Mesenchymal stem cell (in vitro differentiated cells and primary cell): ENCODE measurements around the gene STOM.

ENCODE experiments used
- DNase-seq: peaks from one replicate; pipeline ENCODE4 v3.0.0-alpha.2; 2013
- H2AFZ ChIP-seq: one replicate; pipeline ENCODE4 v1.6.1; 2013; ENCODE audit warnings: low read depth, mild to moderate bottlenecking, control low read depth, inconsistent platforms, low read length, moderate library complexity
- H2AK5ac ChIP-seq: 2 replicates; pipeline ENCODE4 v1.6.1; 2013; ENCODE audit warnings: low read length, moderate library complexity, mild to moderate bottlenecking, inconsistent platforms; ENCODE audit not compliant: severe bottlenecking
- H2BK120ac ChIP-seq: one replicate; pipeline ENCODE4 v1.6.1; 2013; ENCODE audit warnings: low read depth, mild to moderate bottlenecking, inconsistent platforms, low read length, moderate library complexity
- H2BK12ac ChIP-seq, 2 experiments: one replicate each; pipeline ENCODE4 v1.6.1; 2013; ENCODE audit warnings: inconsistent platforms in 2 of 2, low read length in 2 of 2, mild to moderate bottlenecking in 2 of 2, moderate library complexity in 2 of 2, control low read depth in 1 of 2
- H2BK15ac ChIP-seq: one replicate; pipeline ENCODE4 v1.6.1; 2013; ENCODE audit warnings: mild to moderate bottlenecking, low read depth, inconsistent platforms; ENCODE audit not compliant: poor library complexity, severe bottlenecking
- H2BK5ac ChIP-seq: 2 replicates; pipeline ENCODE4 v1.6.1; 2013; ENCODE audit warnings: low read depth, mild to moderate bottlenecking, low read length, control low read depth, inconsistent platforms; ENCODE audit not compliant: poor library complexity, severe bottlenecking
- H3K14ac ChIP-seq, 2 experiments: one replicate each; pipeline ENCODE4 v1.6.1; 2013; ENCODE audit warnings: inconsistent platforms in 2 of 2, low read length in 2 of 2, control low read depth in 1 of 2, mild to moderate bottlenecking in 1 of 2, moderate library complexity in 1 of 2
- H3K18ac ChIP-seq, 2 experiments: one replicate each; pipeline ENCODE4 v1.6.1; 2013; ENCODE audit warnings: inconsistent platforms in 2 of 2, low read length in 2 of 2, control low read depth in 1 of 2, low read depth in 1 of 2, mild to moderate bottlenecking in 1 of 2
- H3K23ac ChIP-seq, 2 experiments: one replicate each; pipeline ENCODE4 v1.6.1; 2013; ENCODE audit warnings: inconsistent platforms in 2 of 2, low read length in 2 of 2, mild to moderate bottlenecking in 2 of 2, moderate library complexity in 2 of 2, control low read depth in 1 of 2
- H3K27ac ChIP-seq: 2 replicates; pipeline ENCODE4 v1.5.1; 2013; ENCODE audit warnings: mild to moderate bottlenecking, moderate library complexity, low read length, control low read depth, inconsistent platforms; ENCODE audit not compliant: poor library complexity, severe bottlenecking
- H3K27me3 ChIP-seq, 2 experiments: 2 replicates each; pipeline versions ENCODE4 v1.6.1 to v1.7.0; 2013; ENCODE audit warnings: low read length in 2 of 2, mild to moderate bottlenecking in 2 of 2, moderate library complexity in 2 of 2, control low read depth in 1 of 2, inconsistent platforms in 1 of 2; ENCODE audit not compliant: control insufficient read depth in 1 of 2, insufficient read depth in 1 of 2
- H3K36me3 ChIP-seq, 2 experiments: 2 replicates each; pipeline versions ENCODE4 v1.6.1 to v1.7.0; 2013; ENCODE audit warnings: low read length in 2 of 2, control low read depth in 1 of 2, inconsistent platforms in 1 of 2, low read depth in 1 of 2, mild to moderate bottlenecking in 1 of 2; ENCODE audit not compliant: insufficient read depth in 2 of 2, control insufficient read depth in 1 of 2
- H3K4ac ChIP-seq, 2 experiments: one replicate each; pipeline ENCODE4 v1.6.1; 2013; ENCODE audit warnings: inconsistent platforms in 2 of 2, low read length in 2 of 2, mild to moderate bottlenecking in 2 of 2, moderate library complexity in 2 of 2, control low read depth in 1 of 2, low read depth in 1 of 2
- H3K4me1 ChIP-seq: 2 replicates; pipeline ENCODE4 v1.6.1; 2013; ENCODE audit warnings: low read depth, low read length, control low read depth; ENCODE audit not compliant: control insufficient read depth, insufficient read depth
- H3K4me2 ChIP-seq: 2 replicates; pipeline ENCODE4 v1.6.1; 2013; ENCODE audit warnings: low read length, mild to moderate bottlenecking, inconsistent platforms; ENCODE audit not compliant: poor library complexity, severe bottlenecking
- H3K4me3 ChIP-seq, 2 experiments: 2 replicates each; pipeline versions ENCODE4 v1.5.1 to v1.7.0; 2013; ENCODE audit warnings: low read length in 2 of 2, mild to moderate bottlenecking in 2 of 2, control low read depth in 1 of 2, low read depth in 1 of 2; ENCODE audit not compliant: insufficient read depth in 1 of 2
- H3K79me1 ChIP-seq: replicated peaks from 2 replicates; pipeline ENCODE4 v1.6.1; 2013; ENCODE audit warnings: mild to moderate bottlenecking, control low read depth, low read length, inconsistent platforms; ENCODE audit not compliant: poor library complexity, severe bottlenecking
- H3K9ac ChIP-seq: 2 replicates; pipeline ENCODE4 v1.7.0; 2013; ENCODE audit warnings: mild to moderate bottlenecking, low read length, moderate library complexity
- H3K9me3 ChIP-seq: 2 replicates; pipeline ENCODE4 v1.7.0; 2013; ENCODE audit warnings: mild to moderate bottlenecking, low read length; ENCODE audit not compliant: control insufficient read depth
- H4K8ac ChIP-seq: one replicate; pipeline ENCODE4 v1.6.1; 2013; ENCODE audit warnings: inconsistent platforms, mild to moderate bottlenecking, low read length, moderate library complexity
- H4K91ac ChIP-seq: one replicate; pipeline ENCODE4 v1.6.1; 2013; ENCODE audit warnings: mild to moderate bottlenecking, low read length, inconsistent platforms
- WGBS: methylation state at CpG from one replicate; pipeline ENCODE4 v1.1.7; 2013; ENCODE audit warnings: mixed read lengths; 5-methylcytosine and 5-hydroxymethylcytosine counted together

STOM gene

DNA sequence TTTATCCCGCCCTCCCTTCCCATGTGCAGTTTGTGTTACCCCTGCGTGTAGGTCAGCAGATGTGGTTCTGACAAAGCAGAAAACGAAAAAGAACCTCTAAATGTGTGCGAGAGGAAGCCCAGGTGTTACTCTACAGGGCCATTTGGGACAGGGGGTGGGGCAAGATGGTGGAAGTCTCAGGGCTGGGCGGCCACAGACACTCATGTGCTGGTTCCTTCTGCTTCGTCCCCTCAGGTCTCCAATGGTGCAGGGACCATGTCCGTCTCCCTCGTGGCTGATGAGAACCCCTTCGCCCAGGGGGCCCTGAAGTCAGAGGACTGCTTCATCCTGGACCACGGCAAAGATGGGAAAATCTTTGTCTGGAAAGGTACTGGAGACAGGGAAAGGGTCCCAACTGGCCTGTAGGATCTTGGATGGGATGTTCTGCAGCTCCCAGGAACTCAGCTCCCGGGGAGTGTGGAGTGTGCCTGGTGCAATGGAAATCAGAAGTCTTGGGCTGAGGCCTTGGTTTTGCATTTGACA, 53.1 kb downstream of the STOM start:
- H3K9me3 ChIP-seq: no peaks in the 10 kb centered on the region
- no peak overlapping the region for H4K8ac ChIP-seq
- peak overlapping the region; percentile 57 for H3K9ac ChIP-seq
- H3K27me3 ChIP-seq: no peaks in the 10 kb centered on the region
- DNase-seq: no peak
- no peak overlapping the region for H3K4me2 ChIP-seq
- H3K36me3 ChIP-seq: peaks cover 68 to 87% of the 10 kb centered on the region in 2 experiments
- H2AFZ ChIP-seq: no peak overlapping the region
- peaks cover 11% of the 10 kb centered on the region for H3K4me1 ChIP-seq
- H2BK5ac ChIP-seq: no peak overlapping the region
- no peak overlapping the region for H3K18ac ChIP-seq
- H2AK5ac ChIP-seq: no peak overlapping the region
- no peak overlapping the region for H3K14ac ChIP-seq
- H2BK15ac ChIP-seq: no peak overlapping the region
- H3K27ac ChIP-seq: no peak overlapping the region
- WGBS: 98% methylated on average over 11 of the region's 11 CpGs
- H2BK120ac ChIP-seq: no peak overlapping the region
- H3K79me1 ChIP-seq: peaks cover 24% of the 10 kb centered on the region
- H2BK12ac ChIP-seq: no peak overlapping the region
- no peak overlapping the region for H3K23ac ChIP-seq
- no peak overlapping the region for H3K4me3 ChIP-seq
- H3K4ac ChIP-seq: no peak overlapping the region
- H4K91ac ChIP-seq: no peak overlapping the region

DNA sequence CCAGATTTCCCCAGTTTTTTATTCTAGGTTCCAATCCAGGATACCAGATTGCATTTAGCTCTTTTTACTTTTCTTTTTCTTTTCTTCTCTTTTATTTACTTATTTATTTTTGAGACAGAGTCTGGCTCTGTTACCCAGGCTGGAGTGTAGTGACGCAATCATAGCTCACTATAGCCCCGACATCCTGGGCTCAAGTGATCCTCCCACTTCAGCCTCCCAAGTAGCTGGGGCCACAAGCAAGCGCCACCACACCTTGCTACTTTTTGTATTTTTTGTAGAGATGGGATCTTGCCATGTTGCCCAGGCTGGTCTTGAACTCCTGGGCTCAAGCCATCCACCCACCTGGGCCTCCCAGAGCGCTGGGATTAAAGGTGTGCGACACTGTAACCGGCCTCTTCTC, 53.7 kb downstream of the STOM start:
- Histone ChIP-seq H3K4me1 (peaks cover 11% of the 10 kb centered on the region), H3K27me3 (no peaks in the 10 kb centered on the region), H3K9ac (peak overlapping the region; percentile 28), H2AK5ac (no peak overlapping the region), H3K4ac (no peak overlapping the region), H2AFZ (no peak overlapping the region), H4K8ac (no peak overlapping the region), H3K14ac (no peak overlapping the region), H3K23ac (no peak overlapping the region), H2BK12ac (no peak overlapping the region), H3K9me3 (no peaks in the 10 kb centered on the region), H3K4me2 (no peak overlapping the region), H2BK15ac (no peak overlapping the region), H3K4me3 (no peak overlapping the region), H3K27ac (no peak overlapping the region), H2BK120ac (no peak overlapping the region), H2BK5ac (no peak overlapping the region), H3K79me1 (peaks cover 26% of the 10 kb centered on the region), H4K91ac (no peak overlapping the region), H3K36me3 (peaks cover 70 to 90% of the 10 kb centered on the region in 2 experiments), H3K18ac (no peak overlapping the region)
- WGBS: 94% methylated on average over 5 of the region's 6 CpGs
- no peak for DNase-seq

GRCh38 chr9:121313458-121314152, 56.4 kb downstream of the STOM start:
- Histone ChIP-seq H2BK120ac (no peak overlapping the region), H3K4ac (no peak overlapping the region), H3K23ac (no peak overlapping the region), H3K4me3 (no peak overlapping the region), H3K9ac (no peak overlapping the region), H3K4me1 (peaks cover 1% of the 10 kb centered on the region), H2BK15ac (no peak overlapping the region), H4K91ac (no peak overlapping the region), H3K18ac (no peak overlapping the region), H3K27me3 (no peaks in the 10 kb centered on the region), H3K36me3 (peaks cover 74 to 94% of the 10 kb centered on the region in 2 experiments), H3K79me1 (peaks cover 33% of the 10 kb centered on the region), H2AFZ (no peak overlapping the region), H3K14ac (peak overlapping the region in 1 of 2 experiments; percentile 7), H2BK12ac (no peak overlapping the region), H2AK5ac (no peak overlapping the region), H2BK5ac (no peak overlapping the region), H4K8ac (no peak overlapping the region), H3K27ac (no peak overlapping the region), H3K9me3 (no peaks in the 10 kb centered on the region), H3K4me2 (no peak overlapping the region)
- 97% methylated on average over 10 of the region's 10 CpGs for WGBS
- no peak for DNase-seq

GRCh38 chr9:121312169-121312568, 57.9 kb downstream of the STOM start:
- H3K4me2 ChIP-seq: no peak overlapping the region
- H2AFZ ChIP-seq: no peak overlapping the region
- H2BK15ac ChIP-seq: no peak overlapping the region
- no peak for DNase-seq
- peaks cover 74 to 94% of the 10 kb centered on the region in 2 experiments for H3K36me3 ChIP-seq
- no peaks in the 10 kb centered on the region for H3K27me3 ChIP-seq
- WGBS: 95% methylated on average over 15 of the region's 17 CpGs
- H3K9ac ChIP-seq: no peak overlapping the region
- H4K91ac ChIP-seq: no peak overlapping the region
- H3K4ac ChIP-seq: no peak overlapping the region
- H3K9me3 ChIP-seq: no peaks in the 10 kb centered on the region
- H3K4me3 ChIP-seq: no peak overlapping the region
- H2BK12ac ChIP-seq: no peak overlapping the region
- no peak overlapping the region for H2AK5ac ChIP-seq
- H3K79me1 ChIP-seq: peaks cover 41% of the 10 kb centered on the region
- no peak overlapping the region for H3K18ac ChIP-seq
- no peaks in the 10 kb centered on the region for H3K4me1 ChIP-seq
- no peak overlapping the region for H4K8ac ChIP-seq
- H3K23ac ChIP-seq: no peak overlapping the region
- no peak overlapping the region for H3K27ac ChIP-seq
- H2BK5ac ChIP-seq: no peak overlapping the region
- no peak overlapping the region for H2BK120ac ChIP-seq
- H3K14ac ChIP-seq: no peak overlapping the region
